GM12801 (cell line): ENCODE measurements around the gene PPM1K.

Source experiments
- CTCF ChIP-seq: IDR thresholded peaks from one replicate; pipeline ENCODE4 v1.5.1; 2011; ENCODE audit warnings: control low read depth; ENCODE audit not compliant: insufficient read length; ENCODE audit errors: extremely low read depth

Gene PPM1K

GRCh38 chr4:88286897-88287296 is 2.5 kb upstream of the PPM1K start:
- no peak for TF ChIP-seq CTCF

- no peak for TF ChIP-seq CTCF
These were observed 883 bp upstream of the PPM1K start for GRCh38 chr4:88285235-88285653.

- TF ChIP-seq CTCF: no peak
These were observed 511 bp downstream of the PPM1K start for GRCh38 chr4:88283661-88284438.

GRCh38 chr4:88280228-88280795 is 4.0 kb downstream of the PPM1K start:
- no peak for TF ChIP-seq CTCF

GRCh38 chr4:88277711-88278225 is 6.6 kb downstream of the PPM1K start:
- no peak for TF ChIP-seq CTCF

GRCh38 chr4:88276952-88277710 is 7.2 kb downstream of the PPM1K start:
- TF ChIP-seq CTCF: no peak

GRCh38 chr4:88275949-88276515 is 8.3 kb downstream of the PPM1K start:
- no peak for TF ChIP-seq CTCF
